HepG2 (cell line): ENCODE results near the gene HSPB2. TPM values are rescaled to one million over a fixed set of nuclear protein-coding genes. Genes with fewer than 3 reads are reported as not detected.

Source experiments
- BHLHE40 ChIP-seq: IDR thresholded peaks from 2 replicates; pipeline ENCODE4 v1.6.1; 2011; ENCODE audit warnings: low read length, improper control_type of control experiment
- GABPB1 ChIP-seq: IDR thresholded peaks from 2 replicates; pipeline ENCODE4 v1.6.1; 2016; ENCODE audit warnings: mild to moderate bottlenecking, missing genetic modification reagents, moderate library complexity, missing compliant biosample characterization
- GPN1 ChIP-seq: sonication (generic); formaldehyde crosslinking; IDR thresholded peaks from 2 replicates; pipeline ENCODE4 v1.5.1; 2020; ENCODE audit warnings: missing genetic modification reagents, borderline replicate concordance
- GTF2F1 ChIP-seq: fragments of 150-350 bp; IDR thresholded peaks from 2 replicates; pipeline ENCODE4 v1.6.1; 2014; ENCODE audit warnings: low read length
- HNRNPL ChIP-seq: fragments of 200-400 bp; formaldehyde crosslinking; IDR thresholded peaks from 2 replicates; pipeline ENCODE4 v1.6.1; 2017; ENCODE audit warnings: mild to moderate bottlenecking, low read depth, low read length
- MTA1 ChIP-seq: sonication (generic); formaldehyde crosslinking; IDR thresholded peaks from 2 replicates; pipeline ENCODE4 v1.4.0; 2020; ENCODE audit warnings: missing genetic modification reagents, mild to moderate bottlenecking, borderline replicate concordance
- MTF2 ChIP-seq: sonication (generic); formaldehyde crosslinking; IDR thresholded peaks from 2 replicates; pipeline ENCODE4 v1.5.0; 2020; ENCODE audit warnings: missing genetic modification reagents, borderline replicate concordance
- NBN ChIP-seq: fragments of 450-650 bp; conservative IDR thresholded peaks from 2 replicates; pipeline ENCODE4 v1.6.1; 2017
- PRMT3 ChIP-seq: sonication (generic); formaldehyde crosslinking; IDR thresholded peaks from 2 replicates; pipeline ENCODE4 v1.8.1; 2022; ENCODE audit warnings: low read depth, mild to moderate bottlenecking, moderate library complexity, missing genetic modification reagents, borderline replicate concordance
- RAD51 ChIP-seq: fragments of 450-650 bp; IDR thresholded peaks from 2 replicates; pipeline ENCODE4 v1.6.1; 2016; ENCODE audit warnings: borderline replicate concordance
- SALL2 ChIP-seq: sonication (generic); formaldehyde crosslinking; IDR thresholded peaks from 2 replicates; pipeline ENCODE4 v1.8.1; 2023; ENCODE audit warnings: mild to moderate bottlenecking, missing genetic modification reagents, inconsistent platforms
- TP53 ChIP-seq: sonication (generic); formaldehyde crosslinking; conservative IDR thresholded peaks from 2 replicates; pipeline ENCODE4 v1.4.0; 2020; ENCODE audit warnings: missing genetic modification reagents
- XBP1 ChIP-seq: sonication (generic); formaldehyde crosslinking; IDR thresholded peaks from 2 replicates; pipeline ENCODE4 v1.5.0; 2020; ENCODE audit warnings: missing genetic modification reagents
- ZKSCAN1 ChIP-seq: fragments of 150-350 bp; IDR thresholded peaks from 2 replicates; pipeline ENCODE4 v1.6.1; 2014; ENCODE audit warnings: low read length
- ZNF20 ChIP-seq: sonication (generic); formaldehyde crosslinking; IDR thresholded peaks from 2 replicates; pipeline ENCODE4 v1.4.0; 2020; ENCODE audit warnings: mild to moderate bottlenecking, moderate library complexity, missing genetic modification reagents
- ZNF282 ChIP-seq: fragments of 450-650 bp; IDR thresholded peaks from 2 replicates; pipeline ENCODE4 v1.6.1; 2018; ENCODE audit not compliant: partially characterized antibody
- ZNF543 ChIP-seq: sonication (generic); formaldehyde crosslinking; IDR thresholded peaks from 2 replicates; pipeline ENCODE4 v1.4.0; 2020; ENCODE audit warnings: mild to moderate bottlenecking, missing genetic modification reagents
- ZNF567 ChIP-seq: sonication (generic); formaldehyde crosslinking; IDR thresholded peaks from 2 replicates; pipeline ENCODE4 v1.8.1; 2023; ENCODE audit warnings: mild to moderate bottlenecking, missing genetic modification reagents, borderline replicate concordance
- ZNF83 ChIP-seq: sonication (generic); formaldehyde crosslinking; IDR thresholded peaks from 2 replicates; pipeline ENCODE4 v1.4.0; 2020; ENCODE audit warnings: missing genetic modification reagents, mild to moderate bottlenecking, borderline replicate concordance
- polyA plus RNA-seq, 8 experiments: library from polyadenylated mRNA; depleted of rRNA in 3 of 8; stranded (reverse) in 7 of 8; unstranded in 1 of 8; fragments of >200 nt; fragmentation: Illumina TruSeq in 4 of 8; extraction: Trizol in 4 of 8; gene quantifications; 2 replicates each; pipeline versions ENCODE4 v1.2.1 to v1.2.3, GENCODE V29; 2011 to 2016; ENCODE audit warnings: low read depth in 4 of 8, missing spikeins in 1 of 8, mixed read lengths in 1 of 8; ENCODE audit not compliant: insufficient read depth in 1 of 8
- total RNA-seq, 5 experiments: library from RNA; depleted of rRNA; stranded (reverse); fragments of >200 nt; fragmentation: Illumina TruSeq; extraction: Trizol; gene quantifications; 2 replicates each; pipeline ENCODE4 v1.2.3, GENCODE V29; 2016; ENCODE audit warnings: low read depth in 1 of 5
- TF ChIP-seq, protein P1 (sequence below): IDR thresholded peaks from 2 replicates; pipeline ENCODE4 v1.6.1; 2016; ENCODE audit warnings: low read depth, missing genetic modification reagents, missing compliant biosample characterization
- TF ChIP-seq, protein P2 (sequence below): sonication (generic); formaldehyde crosslinking; IDR thresholded peaks from 2 replicates; pipeline ENCODE4 v1.4.0; 2020; ENCODE audit warnings: missing genetic modification reagents
- TF ChIP-seq, protein P3 (sequence below): sonication (generic); formaldehyde crosslinking; IDR thresholded peaks from 2 replicates; pipeline ENCODE4 v1.4.0; 2020; ENCODE audit warnings: low read depth, mild to moderate bottlenecking, missing genetic modification reagents

HSPB2 gene
- total and polyA plus RNA-seq, 2 of the 13 experiments (the other 11 are each of a cell fraction or from before 2014, with no cell fraction given) = 0.04 TPM; not detected in 1

DNA sequence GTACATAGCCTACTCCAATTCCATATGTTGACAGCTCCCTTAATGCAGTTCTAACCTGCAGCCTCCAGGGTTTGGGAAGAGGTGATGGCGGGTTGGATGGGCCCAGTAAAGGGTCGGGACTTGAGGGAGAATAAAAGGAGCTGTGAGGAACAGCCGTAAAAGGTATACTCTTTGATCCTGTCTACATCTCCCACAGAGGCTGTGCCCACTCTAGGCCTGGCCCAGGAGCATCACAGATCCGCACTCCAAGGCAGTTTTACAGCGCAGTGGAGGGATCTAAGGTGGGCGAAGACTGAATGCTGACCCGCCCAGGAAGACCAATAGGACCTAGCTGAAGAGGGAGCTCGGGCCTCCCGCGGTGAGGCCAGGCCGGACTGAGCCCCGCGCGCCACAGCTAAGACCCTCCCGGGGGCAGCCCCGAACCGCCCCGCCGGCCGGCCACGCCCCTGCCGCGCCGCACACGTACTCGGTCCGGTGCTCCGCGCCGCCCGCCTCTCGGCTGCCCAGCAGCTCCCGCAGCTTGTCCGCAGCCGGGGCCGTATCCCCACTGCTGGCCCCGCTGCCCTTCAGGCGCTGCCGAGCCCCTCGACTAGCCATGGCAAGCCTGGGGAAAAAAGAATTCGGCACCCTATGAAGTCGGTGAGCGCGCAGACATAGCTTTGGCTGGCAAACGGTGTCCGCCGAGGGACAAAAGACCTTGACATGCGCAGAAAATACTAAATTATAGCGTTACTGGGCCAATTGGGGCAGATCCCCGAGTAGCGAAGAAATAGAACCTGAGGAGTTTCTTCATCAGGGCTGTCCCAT is 41.4 kb upstream of the HSPB2 start, which contains the start of gene ALG9 (continued):
- TF ChIP-seq PRMT3 = no peak
- peak; percentile 71 for TF ChIP-seq GABPB1 (CRISPR knock-in tag)
- TF ChIP-seq, protein P1, sequence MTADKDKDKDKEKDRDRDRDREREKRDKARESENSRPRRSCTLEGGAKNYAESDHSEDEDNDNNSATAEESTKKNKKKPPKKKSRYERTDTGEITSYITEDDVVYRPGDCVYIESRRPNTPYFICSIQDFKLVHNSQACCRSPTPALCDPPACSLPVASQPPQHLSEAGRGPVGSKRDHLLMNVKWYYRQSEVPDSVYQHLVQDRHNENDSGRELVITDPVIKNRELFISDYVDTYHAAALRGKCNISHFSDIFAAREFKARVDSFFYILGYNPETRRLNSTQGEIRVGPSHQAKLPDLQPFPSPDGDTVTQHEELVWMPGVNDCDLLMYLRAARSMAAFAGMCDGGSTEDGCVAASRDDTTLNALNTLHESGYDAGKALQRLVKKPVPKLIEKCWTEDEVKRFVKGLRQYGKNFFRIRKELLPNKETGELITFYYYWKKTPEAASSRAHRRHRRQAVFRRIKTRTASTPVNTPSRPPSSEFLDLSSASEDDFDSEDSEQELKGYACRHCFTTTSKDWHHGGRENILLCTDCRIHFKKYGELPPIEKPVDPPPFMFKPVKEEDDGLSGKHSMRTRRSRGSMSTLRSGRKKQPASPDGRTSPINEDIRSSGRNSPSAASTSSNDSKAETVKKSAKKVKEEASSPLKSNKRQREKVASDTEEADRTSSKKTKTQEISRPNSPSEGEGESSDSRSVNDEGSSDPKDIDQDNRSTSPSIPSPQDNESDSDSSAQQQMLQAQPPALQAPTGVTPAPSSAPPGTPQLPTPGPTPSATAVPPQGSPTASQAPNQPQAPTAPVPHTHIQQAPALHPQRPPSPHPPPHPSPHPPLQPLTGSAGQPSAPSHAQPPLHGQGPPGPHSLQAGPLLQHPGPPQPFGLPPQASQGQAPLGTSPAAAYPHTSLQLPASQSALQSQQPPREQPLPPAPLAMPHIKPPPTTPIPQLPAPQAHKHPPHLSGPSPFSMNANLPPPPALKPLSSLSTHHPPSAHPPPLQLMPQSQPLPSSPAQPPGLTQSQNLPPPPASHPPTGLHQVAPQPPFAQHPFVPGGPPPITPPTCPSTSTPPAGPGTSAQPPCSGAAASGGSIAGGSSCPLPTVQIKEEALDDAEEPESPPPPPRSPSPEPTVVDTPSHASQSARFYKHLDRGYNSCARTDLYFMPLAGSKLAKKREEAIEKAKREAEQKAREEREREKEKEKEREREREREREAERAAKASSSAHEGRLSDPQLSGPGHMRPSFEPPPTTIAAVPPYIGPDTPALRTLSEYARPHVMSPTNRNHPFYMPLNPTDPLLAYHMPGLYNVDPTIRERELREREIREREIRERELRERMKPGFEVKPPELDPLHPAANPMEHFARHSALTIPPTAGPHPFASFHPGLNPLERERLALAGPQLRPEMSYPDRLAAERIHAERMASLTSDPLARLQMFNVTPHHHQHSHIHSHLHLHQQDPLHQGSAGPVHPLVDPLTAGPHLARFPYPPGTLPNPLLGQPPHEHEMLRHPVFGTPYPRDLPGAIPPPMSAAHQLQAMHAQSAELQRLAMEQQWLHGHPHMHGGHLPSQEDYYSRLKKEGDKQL = no peak
- TF ChIP-seq TP53 (CRISPR knock-in tag) = no peak
- TF ChIP-seq ZNF20 = no peak
- TF ChIP-seq, protein P2, sequence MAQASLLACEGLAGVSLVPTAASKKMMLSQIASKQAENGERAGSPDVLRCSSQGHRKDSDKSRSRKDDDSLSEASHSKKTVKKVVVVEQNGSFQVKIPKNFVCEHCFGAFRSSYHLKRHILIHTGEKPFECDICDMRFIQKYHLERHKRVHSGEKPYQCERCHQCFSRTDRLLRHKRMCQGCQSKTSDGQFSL (CRISPR knock-in tag) = no peak
- no peak for TF ChIP-seq NBN
- TF ChIP-seq ZNF83 (CRISPR knock-in tag) = no peak
- no peak for TF ChIP-seq MTA1 (CRISPR knock-in tag)
- TF ChIP-seq ZNF282 = no peak
- no peak for TF ChIP-seq XBP1 (CRISPR knock-in tag)
- TF ChIP-seq BHLHE40 = no peak
- no peak for TF ChIP-seq ZNF543
- TF ChIP-seq GPN1 (CRISPR knock-in tag) = no peak
- TF ChIP-seq, protein P3, sequence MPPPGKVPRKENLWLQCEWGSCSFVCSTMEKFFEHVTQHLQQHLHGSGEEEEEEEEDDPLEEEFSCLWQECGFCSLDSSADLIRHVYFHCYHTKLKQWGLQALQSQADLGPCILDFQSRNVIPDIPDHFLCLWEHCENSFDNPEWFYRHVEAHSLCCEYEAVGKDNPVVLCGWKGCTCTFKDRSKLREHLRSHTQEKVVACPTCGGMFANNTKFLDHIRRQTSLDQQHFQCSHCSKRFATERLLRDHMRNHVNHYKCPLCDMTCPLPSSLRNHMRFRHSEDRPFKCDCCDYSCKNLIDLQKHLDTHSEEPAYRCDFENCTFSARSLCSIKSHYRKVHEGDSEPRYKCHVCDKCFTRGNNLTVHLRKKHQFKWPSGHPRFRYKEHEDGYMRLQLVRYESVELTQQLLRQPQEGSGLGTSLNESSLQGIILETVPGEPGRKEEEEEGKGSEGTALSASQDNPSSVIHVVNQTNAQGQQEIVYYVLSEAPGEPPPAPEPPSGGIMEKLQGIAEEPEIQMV = peak; percentile 71; the same call in 1 of the 2 replicates
- 0 out of 2 replicates have a peak, but pooled peaks have one; percentile 45 for TF ChIP-seq ZNF567 (CRISPR knock-in tag)
- TF ChIP-seq SALL2 = no peak
- no peak for TF ChIP-seq HNRNPL
- TF ChIP-seq MTF2 = peak; percentile 60; the same call in 1 of the 2 replicates
- TF ChIP-seq ZKSCAN1 = no peak
- no peak for TF ChIP-seq RAD51
- TF ChIP-seq GTF2F1 = no peak
